A673 (cell line): ENCODE results near the gene SERPINA7. TPM values are rescaled to one million over a fixed set of nuclear protein-coding genes. Genes with fewer than 3 reads are reported as not detected.
"Not testable (repeated sequence)": the region's sequence is repeated elsewhere in the genome, so short reads cannot be mapped to it uniquely, and the experiment has no call there.

Experiments
- BruUV-seq: library from RNA; stranded (reverse); fragments of 400-500 nt; replicated peaks from 2 replicates; lab custom pipeline; 2021; lab: Mats Ljungman, UMichigan
- CTCF ChIA-PET: fragments of 300-600 bp; sonication (Branson Sonifier 250); formaldehyde crosslinking; loops from one replicate; lab custom pipeline; 2022; ENCODE audit warnings: antibody characterized with exemption; lab: Charles Lee
- POLR2A ChIA-PET: fragments of 300-600 bp; sonication (Branson Sonifier 250); formaldehyde crosslinking; loops from one replicate; lab custom pipeline; 2022; ENCODE audit warnings: antibody characterized with exemption; ENCODE audit not compliant: low non-redundant PET; lab: Charles Lee
- DNase-seq: peaks from one replicate; pipeline ENCODE4 v3.0.0-alpha.2; 2015; ENCODE audit warnings: low spot score
- H3K27ac ChIP-seq: fragments of 200-600 bp; sonication (generic); 2 replicates; pipeline ENCODE4 v1.5.1; 2016; ENCODE audit warnings: mixed run types, low read depth, mild to moderate bottlenecking, mixed read lengths, antibody characterized with exemption, low read length; ENCODE audit not compliant: poor library complexity, severe bottlenecking
- H3K27me3 ChIP-seq: fragments of 200-600 bp; sonication (generic); replicated peaks from 2 replicates; pipeline ENCODE4 v1.6.1; 2017; ENCODE audit warnings: mixed run types, low read depth, mild to moderate bottlenecking, mixed read lengths, antibody characterized with exemption, low read length; ENCODE audit not compliant: insufficient read depth, poor library complexity
- H3K36me3 ChIP-seq: fragments of 200-600 bp; sonication (generic); 2 replicates; pipeline ENCODE4 v1.6.1; 2016; ENCODE audit warnings: mixed run types, mild to moderate bottlenecking, mixed read lengths, antibody characterized with exemption, low read length; ENCODE audit not compliant: insufficient read depth, poor library complexity, severe bottlenecking
- H3K4me1 ChIP-seq: fragments of 200-600 bp; sonication (generic); 2 replicates; pipeline ENCODE4 v1.6.1; 2017; ENCODE audit warnings: mixed run types, mild to moderate bottlenecking, mixed read lengths, antibody characterized with exemption, low read length; ENCODE audit not compliant: insufficient read depth, poor library complexity, severe bottlenecking
- H3K4me3 ChIP-seq: fragments of 200-600 bp; sonication (generic); 2 replicates; pipeline ENCODE4 v1.5.1; 2016; ENCODE audit warnings: low read depth, mixed run types, mild to moderate bottlenecking, mixed read lengths, low read length; ENCODE audit not compliant: poor library complexity, severe bottlenecking
- H3K9me3 ChIP-seq: fragments of 200-600 bp; sonication (generic); 2 replicates; pipeline ENCODE4 v1.6.1; 2016; ENCODE audit warnings: mixed run types, low read depth, mild to moderate bottlenecking, mixed read lengths, antibody characterized with exemption, low read length; ENCODE audit not compliant: poor library complexity, severe bottlenecking
- CTCF ChIP-seq: fragments of 300-800, 200-600 bp; sonication (generic); conservative IDR thresholded peaks from 2 replicates; pipeline ENCODE4 v1.5.1; 2017; ENCODE audit warnings: low read depth, mild to moderate bottlenecking, antibody characterized with exemption, low read length, moderate library complexity, mixed read lengths
- EZH2 ChIP-seq: fragments of 200-600 bp; sonication (generic); IDR thresholded peaks from 2 replicates; pipeline ENCODE4 v1.6.1; 2017; ENCODE audit warnings: borderline replicate concordance, low read depth, mild to moderate bottlenecking, mixed read lengths, antibody characterized with exemption, low read length; ENCODE audit not compliant: poor library complexity, severe bottlenecking
- intact Hi-C: fragments of 100-400 bp; cut with micrococcal nuclease; formaldehyde crosslinking; loops from one replicate; pipeline ENCODE4 v1.10.0; 2022; ENCODE audit not compliant: unreplicated experiment
- total RNA-seq: library from RNA; stranded (reverse); gene quantifications from 2 replicates; pipeline ENCODE4 v1.2.3, GENCODE V29; 2021

Gene SERPINA7
- total RNA-seq, 1 experiment from 2014 or later = not detected

DNA sequence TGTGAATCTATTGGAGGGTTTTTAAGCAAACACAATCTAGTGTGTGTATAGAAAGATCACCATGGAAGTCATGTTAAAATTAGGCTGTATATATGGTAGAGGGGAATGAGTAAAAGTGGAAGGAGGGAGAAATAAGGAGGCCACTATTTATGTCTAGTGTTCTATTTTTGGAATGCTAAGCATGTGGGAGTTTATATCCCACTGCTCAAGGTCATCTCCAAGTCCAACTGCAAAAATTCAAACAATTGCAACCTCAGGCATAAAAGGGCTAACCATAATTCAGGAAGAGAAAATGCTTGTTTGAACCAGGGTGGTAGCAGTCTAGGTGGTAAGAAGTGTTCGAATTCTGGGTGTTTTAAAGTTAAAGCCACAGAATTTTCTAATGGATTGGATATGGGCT lies 39.2 kb downstream of the SERPINA7 start:
- H3K27me3 ChIP-seq = no peaks in the 10 kb centered on the region
- no TSS peak for BruUV-seq
- no peaks in the 10 kb centered on the region for H3K4me1 ChIP-seq
- no peak overlapping the region for H3K4me3 ChIP-seq
- intact Hi-C loops = no loop called here
- POLR2A ChIA-PET = no interaction called here
- no peaks in the 10 kb centered on the region for H3K9me3 ChIP-seq
- H3K27ac ChIP-seq = no peak overlapping the region
- CTCF ChIA-PET = no interaction called here
- H3K36me3 ChIP-seq = no peaks in the 10 kb centered on the region
- TF ChIP-seq CTCF (no peak), EZH2 (no peak)
- no peak for DNase-seq

DNA sequence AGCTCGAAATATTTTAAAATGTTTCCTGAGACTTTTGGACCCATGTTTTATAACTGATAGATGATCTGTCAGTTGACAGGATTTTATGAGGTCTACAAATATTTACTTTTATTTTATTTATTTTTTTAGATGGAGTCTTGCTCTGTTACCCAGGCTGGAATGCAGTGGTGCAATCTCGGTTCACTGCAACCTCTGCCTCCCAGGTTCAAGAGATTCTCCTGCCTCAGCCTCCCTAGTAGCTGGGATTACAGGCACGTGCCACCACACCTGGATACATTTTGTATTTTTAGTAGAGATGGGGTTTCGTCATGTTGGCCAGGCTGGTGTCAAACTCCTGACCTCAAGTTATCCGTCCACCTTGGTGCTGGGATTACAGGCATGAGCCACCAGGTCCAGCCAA lies 50.0 kb downstream of the SERPINA7 start:
- POLR2A ChIA-PET, H3K36me3 ChIP-seq, H3K4me1 ChIP-seq, DNase-seq, intact Hi-C loops, H3K27ac ChIP-seq, CTCF ChIA-PET, H3K9me3 ChIP-seq, H3K4me3 ChIP-seq, H3K27me3 ChIP-seq, BruUV-seq: not testable (repeated sequence)

Other genes starting within 250 kb of the SERPINA7 start
- not detected in 2 replicates for gene NRK, start 216.2 kb downstream of the SERPINA7 start, total RNA-seq
- gene PWWP3B, start 129.6 kb upstream of the SERPINA7 start, total RNA-seq = not detected in 2 replicates